ENCODE data around the gene CDH23.
"Not testable (repeated sequence)": the region's sequence is repeated elsewhere in the genome, so short reads cannot be mapped to it uniquely, and the experiment has no call there.

CDH23 gene

GRCh38 chr10:71396711-71397295, at the start of gene CDH23:
CDH23 (plus strand) TSS chr10:71396920; CDS start chr10:71439832, 42,912 bp downstream.
- DNase-seq = no peak
- TF ChIP-seq POLR2A (IDR thresholded peaks at IDR 0.05; ENCODE audit: low read length) (no peak), GATA1 (IDR thresholded peaks at IDR 0.05; ENCODE audit: low read depth, low read length) (no peak)

- DNase-seq = no peak
- TF ChIP-seq GATA1 (IDR thresholded peaks at IDR 0.05; ENCODE audit: low read depth, low read length) (no peak), POLR2A (IDR thresholded peaks at IDR 0.05; ENCODE audit: low read length) (no peak)
Measured at GRCh38 chr10:71347587-71348395, 48.9 kb upstream of the CDH23 start.

- no peak for TF ChIP-seq POLR2A (IDR thresholded peaks at IDR 0.05; ENCODE audit: low read length)
- TF ChIP-seq GATA1 (IDR thresholded peaks at IDR 0.05; ENCODE audit: low read depth, low read length) = no peak
Measured at GRCh38 chr10:71348850-71349249, 47.9 kb upstream of the CDH23 start.

DNA sequence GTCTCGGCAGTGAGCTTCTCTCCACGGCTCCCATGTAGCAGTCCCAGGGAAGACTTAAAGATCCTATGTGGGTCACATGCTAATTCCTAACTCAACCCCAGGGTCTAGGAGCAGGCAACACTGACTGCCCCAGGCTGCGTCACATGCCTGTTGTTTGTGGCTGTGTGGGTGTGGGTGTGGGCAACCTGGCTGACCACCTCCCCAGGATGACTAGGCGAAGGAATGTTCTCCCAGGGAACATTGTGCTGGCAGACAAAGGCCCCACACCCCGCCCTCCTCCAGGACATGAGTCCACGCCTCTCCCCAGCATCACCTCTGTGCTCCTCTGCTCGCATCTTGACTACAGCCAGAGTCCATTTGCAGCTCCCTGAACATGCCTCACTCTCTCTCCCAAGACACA, 47.3 kb upstream of the CDH23 start:
- no peak for DNase-seq
- TF ChIP-seq GATA1 (IDR thresholded peaks at IDR 0.05; ENCODE audit: low read depth, low read length) (no peak), POLR2A (IDR thresholded peaks at IDR 0.05; ENCODE audit: low read length) (no peak)

More at GRCh38 chr10:71348850-71349249, 47.9 kb upstream of the CDH23 start:
- no peak for DNase-seq

DNA sequence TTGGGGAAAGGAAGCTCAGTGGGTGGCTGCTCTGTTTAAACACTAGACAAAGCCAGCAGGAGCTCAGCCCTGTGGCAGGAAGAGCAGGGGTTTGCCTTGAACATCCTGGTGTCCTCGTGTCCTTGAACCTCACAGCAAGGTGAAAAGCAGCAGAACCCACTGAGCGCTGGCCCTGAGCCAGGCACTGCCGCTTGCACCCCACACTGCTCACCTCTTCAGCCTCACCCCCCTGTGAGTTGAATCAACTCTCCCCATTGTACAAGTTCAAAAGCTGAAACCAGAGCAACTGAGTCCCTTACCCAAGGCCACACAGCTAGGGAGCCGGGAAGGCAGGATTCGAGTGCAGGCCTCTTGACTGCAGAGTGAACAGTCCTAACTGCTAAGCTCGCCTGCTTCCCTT, 45.6 kb upstream of the CDH23 start:
- DNase-seq = no peak
- TF ChIP-seq GATA1 (IDR thresholded peaks at IDR 0.05; ENCODE audit: low read depth, low read length) (no peak), POLR2A (IDR thresholded peaks at IDR 0.05; ENCODE audit: low read length) (no peak)

DNA sequence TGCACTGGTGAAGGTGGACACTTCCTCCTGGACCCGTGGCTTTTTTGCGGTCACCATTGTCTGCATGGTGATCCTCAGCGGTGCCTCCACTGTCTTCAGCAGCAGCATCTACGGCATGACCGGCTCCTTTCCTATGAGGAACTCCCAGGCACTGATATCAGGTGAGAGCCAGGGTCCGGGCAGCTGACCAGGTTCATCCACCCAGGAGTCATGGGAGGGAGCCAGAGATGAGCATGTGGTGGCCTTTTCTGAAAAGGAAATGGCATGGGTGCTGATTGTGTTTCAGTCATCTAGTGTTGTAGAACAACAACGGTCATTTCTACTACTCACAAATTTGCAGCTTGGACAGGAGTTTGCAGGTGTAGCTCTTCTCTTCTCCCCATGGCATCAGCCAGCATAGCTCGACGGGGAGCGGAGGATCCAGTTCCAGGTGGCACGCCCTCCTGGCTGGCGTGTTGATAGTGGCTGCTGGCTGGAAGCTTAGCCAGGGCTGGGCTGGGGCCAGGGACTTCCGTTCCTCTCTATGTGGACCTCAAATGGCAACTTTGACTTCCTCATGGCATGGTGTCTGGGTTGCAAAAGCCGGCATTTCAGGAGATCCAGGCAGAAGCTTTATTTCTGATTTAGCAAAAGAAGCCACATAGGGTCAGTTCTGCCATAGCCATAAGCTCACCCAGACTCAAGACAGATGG, 44.9 kb upstream of the CDH23 start:
- DNase-seq = no peak
- TF ChIP-seq POLR2A (IDR thresholded peaks at IDR 0.05; ENCODE audit: low read length) (no peak), GATA1 (IDR thresholded peaks at IDR 0.05; ENCODE audit: low read depth, low read length) (no peak)

DNA sequence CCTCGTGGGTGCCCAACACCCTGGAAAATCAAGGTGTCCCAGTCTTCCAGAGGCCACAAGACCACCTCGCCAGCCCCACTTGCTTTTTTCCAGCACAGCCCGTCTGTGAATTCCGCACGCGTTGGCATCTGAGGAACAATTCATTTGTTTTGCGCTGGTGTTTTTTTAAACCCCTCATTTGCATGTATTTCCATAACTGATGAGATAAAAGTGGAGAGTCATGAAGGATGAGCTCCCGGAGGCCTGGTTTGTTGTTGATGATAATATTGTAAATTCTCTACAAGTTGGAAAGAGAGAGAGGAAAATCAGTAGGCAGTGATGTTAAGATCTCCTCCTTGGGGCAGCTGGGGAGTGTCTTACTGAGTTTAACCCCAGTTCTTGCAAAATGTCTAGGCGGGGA, 43.1 kb upstream of the CDH23 start:
- TF ChIP-seq POLR2A (IDR thresholded peaks at IDR 0.05; ENCODE audit: low read length) (no peak), GATA1 (IDR thresholded peaks at IDR 0.05; ENCODE audit: low read depth, low read length) (no peak)
- no peak for DNase-seq

GRCh38 chr10:71354776-71355175, 41.9 kb upstream of the CDH23 start:
- no peak for TF ChIP-seq GATA1 (IDR thresholded peaks at IDR 0.05; ENCODE audit: low read depth, low read length)
- no peak for TF ChIP-seq POLR2A (IDR thresholded peaks at IDR 0.05; ENCODE audit: low read length)

DNA sequence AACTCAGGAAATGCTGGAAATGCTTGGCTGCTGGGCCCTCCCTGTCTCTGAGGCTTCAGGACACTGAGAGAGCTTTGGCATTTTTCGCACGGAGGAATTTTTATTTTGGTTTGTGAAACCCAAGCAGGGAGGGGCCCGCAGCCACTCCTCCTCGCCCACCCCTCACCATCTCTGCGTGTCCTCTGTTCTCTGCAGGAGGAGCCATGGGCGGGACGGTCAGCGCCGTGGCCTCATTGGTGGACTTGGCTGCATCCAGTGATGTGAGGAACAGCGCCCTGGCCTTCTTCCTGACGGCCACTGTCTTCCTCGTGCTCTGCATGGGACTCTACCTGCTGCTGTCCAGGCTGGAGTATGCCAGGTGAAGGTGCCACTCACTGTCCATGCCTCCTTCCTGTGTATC, 40.8 kb upstream of the CDH23 start:
- DNase-seq = no peak
- TF ChIP-seq GATA1 (IDR thresholded peaks at IDR 0.05; ENCODE audit: low read depth, low read length) = no peak
- TF ChIP-seq POLR2A (IDR thresholded peaks at IDR 0.05; ENCODE audit: low read length) = no peak

More at GRCh38 chr10:71354776-71355175, 41.9 kb upstream of the CDH23 start:
- DNase-seq = no peak

- TF ChIP-seq GATA1 (IDR thresholded peaks at IDR 0.05; ENCODE audit: low read depth, low read length) = no peak
- no peak for TF ChIP-seq POLR2A (IDR thresholded peaks at IDR 0.05; ENCODE audit: low read length)
- no peak for DNase-seq
Measured at GRCh38 chr10:71357792-71358265, 38.9 kb upstream of the CDH23 start.

DNA sequence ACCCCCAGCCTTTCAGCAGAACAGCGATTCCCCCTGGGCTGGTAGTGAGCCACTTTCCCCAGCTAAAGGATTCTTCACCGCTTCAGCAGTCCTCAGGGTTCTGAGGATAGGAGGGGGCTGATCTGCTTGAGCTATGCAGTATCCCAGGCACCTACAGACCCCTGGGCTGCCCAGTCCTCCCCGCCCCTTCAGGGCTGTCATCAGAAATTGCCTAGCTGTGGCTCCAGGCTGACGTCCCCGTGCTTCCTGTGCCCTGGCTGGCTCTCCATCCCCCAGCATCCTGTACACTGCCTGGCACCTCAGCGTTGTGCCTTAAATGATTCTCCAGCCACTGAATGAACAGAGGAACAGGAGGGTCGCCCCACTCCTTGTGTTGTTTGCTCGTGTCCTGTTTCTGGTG, 38.4 kb upstream of the CDH23 start:
- no peak for TF ChIP-seq GATA1 (IDR thresholded peaks at IDR 0.05; ENCODE audit: low read depth, low read length)
- no peak for DNase-seq

DNA sequence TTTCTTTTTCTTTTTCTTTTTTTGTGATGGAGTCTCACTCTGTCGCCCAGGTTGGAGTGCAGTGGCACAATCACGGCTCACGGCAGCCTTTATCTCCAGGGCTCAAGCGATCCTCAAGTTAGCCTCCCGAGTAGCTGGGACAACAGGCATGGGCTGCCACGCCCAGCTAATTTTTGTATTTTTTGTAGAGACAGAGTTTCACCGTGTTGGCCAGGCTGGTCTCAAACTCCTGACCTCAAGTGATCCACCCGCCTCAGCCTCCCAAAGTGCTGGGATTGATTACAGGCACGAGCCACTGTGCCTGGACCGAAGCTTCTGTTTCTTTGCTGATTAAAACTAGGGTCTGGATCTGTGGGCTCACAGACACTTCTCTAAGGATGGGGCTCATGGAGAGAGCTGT, 37.8 kb upstream of the CDH23 start:
- not testable (repeated sequence) for DNase-seq

GRCh38 chr10:71359364-71360046, 37.2 kb upstream of the CDH23 start:
- TF ChIP-seq GATA1 (IDR thresholded peaks at IDR 0.05; ENCODE audit: low read depth, low read length) = no peak
- TF ChIP-seq POLR2A (IDR thresholded peaks at IDR 0.05; ENCODE audit: low read length) = no peak
- DNase-seq = peak; percentile 52 to 57

- TF ChIP-seq POLR2A (IDR thresholded peaks at IDR 0.05; ENCODE audit: low read length) (no peak), GATA1 (IDR thresholded peaks at IDR 0.05; ENCODE audit: low read depth, low read length) (no peak)
- no peak for DNase-seq
Measured at GRCh38 chr10:71360735-71361134, 36.0 kb upstream of the CDH23 start.

Measured in erythroblast (primary cell).